Endodermal cell (in vitro differentiated cells): Measurements from ENCODE around the gene FDX2. TPM values are rescaled to one million over a fixed set of nuclear protein-coding genes. Genes with fewer than 3 reads are reported as not detected.
A peak's percentile ranks its signal among the peaks of the same experiment; 100 is the strongest.

Experiments used
- DNase-seq: peaks from one replicate; pipeline ENCODE4 v3.0.0-alpha.2; 2017
- H3K27ac ChIP-seq: 2 replicates; pipeline ENCODE4 v1.5.1; 2013; ENCODE audit warnings: mild to moderate bottlenecking, low read depth, low read length, moderate library complexity
- H3K27me3 ChIP-seq: 2 replicates; pipeline ENCODE4 v1.6.1; 2013; ENCODE audit warnings: mild to moderate bottlenecking, low read length, moderate library complexity; ENCODE audit not compliant: insufficient read depth, control insufficient read depth, poor library complexity, severe bottlenecking
- H3K36me3 ChIP-seq: 2 replicates; pipeline ENCODE4 v1.7.0; 2013; ENCODE audit warnings: mild to moderate bottlenecking, low read length, moderate library complexity; ENCODE audit not compliant: control insufficient read depth, insufficient read depth
- H3K4me1 ChIP-seq: one replicate; pipeline ENCODE4 v1.7.0; 2013; ENCODE audit warnings: low read length; ENCODE audit not compliant: control insufficient read depth, insufficient read depth
- H3K4me3 ChIP-seq: 2 replicates; pipeline ENCODE4 v1.5.1; 2013; ENCODE audit warnings: mild to moderate bottlenecking, low read length, moderate library complexity
- H3K9ac ChIP-seq: 2 replicates; pipeline ENCODE4 v1.6.1; 2013; ENCODE audit warnings: mild to moderate bottlenecking, low read length, moderate library complexity; ENCODE audit not compliant: poor library complexity, severe bottlenecking; ENCODE audit errors: extremely low read depth
- H3K9me3 ChIP-seq: 2 replicates; pipeline ENCODE4 v1.6.1; 2013; ENCODE audit warnings: mild to moderate bottlenecking, low read length, moderate library complexity; ENCODE audit not compliant: control insufficient read depth
- H3K27ac Mint-ChIP-seq: 2 replicates; pipeline ENCODE4 v1.8.0; 2020; ENCODE audit warnings: mixed read lengths
- H3K27me3 Mint-ChIP-seq: 2 replicates; pipeline ENCODE4 v1.8.0; 2021; ENCODE audit warnings: mild to moderate bottlenecking, mixed read lengths; ENCODE audit not compliant: insufficient read depth
- H3K36me3 Mint-ChIP-seq: 2 replicates; pipeline ENCODE4 v1.8.0; 2020; ENCODE audit warnings: low read depth, mixed read lengths
- H3K4me1 Mint-ChIP-seq: 2 replicates; pipeline ENCODE4 v1.8.0; 2020; ENCODE audit warnings: mixed read lengths
- H3K4me3 Mint-ChIP-seq: 2 replicates; pipeline ENCODE4 v1.8.0; 2020; ENCODE audit warnings: mild to moderate bottlenecking, moderate library complexity, mixed read lengths
- H3K9me3 Mint-ChIP-seq: 2 replicates; pipeline ENCODE4 v1.8.0; 2020; ENCODE audit warnings: mild to moderate bottlenecking, mixed read lengths
- WGBS, 2 experiments: methylation state at CpG; one replicate each; pipeline versions ENCODE4 v1.1.5 to v1.1.7; 2013; ENCODE audit warnings: missing lambda C conversion rate in 2 of 2, mixed read lengths in 1 of 2; ENCODE audit not compliant: insufficient coverage in 1 of 2, insufficient read length in 1 of 2; 5-methylcytosine and 5-hydroxymethylcytosine counted together
- total RNA-seq, 2 donors: library from RNA; stranded (reverse); fragmentation: NEBNext Ultra II Directional in 1 of 2; extraction: Animal tissue kit (Norgen Biotek cat#: 25700) in 1 of 2; gene quantifications; 2 replicates in 1 of 2; 3 replicates in 1 of 2; pipeline ENCODE4 v1.2.1, GENCODE V29; 2021
- TF ChIP-seq, protein P1 (sequence below): fragments of 200-600 bp; sonication (generic); conservative IDR thresholded peaks from 2 replicates; pipeline ENCODE4 v1.5.0; 2021; ENCODE audit warnings: antibody characterized with exemption, mild to moderate bottlenecking

The FDX2 gene
- total RNA-seq, 2 donors from 2014 or later, result 23.2 to 25.9 TPM

DNA sequence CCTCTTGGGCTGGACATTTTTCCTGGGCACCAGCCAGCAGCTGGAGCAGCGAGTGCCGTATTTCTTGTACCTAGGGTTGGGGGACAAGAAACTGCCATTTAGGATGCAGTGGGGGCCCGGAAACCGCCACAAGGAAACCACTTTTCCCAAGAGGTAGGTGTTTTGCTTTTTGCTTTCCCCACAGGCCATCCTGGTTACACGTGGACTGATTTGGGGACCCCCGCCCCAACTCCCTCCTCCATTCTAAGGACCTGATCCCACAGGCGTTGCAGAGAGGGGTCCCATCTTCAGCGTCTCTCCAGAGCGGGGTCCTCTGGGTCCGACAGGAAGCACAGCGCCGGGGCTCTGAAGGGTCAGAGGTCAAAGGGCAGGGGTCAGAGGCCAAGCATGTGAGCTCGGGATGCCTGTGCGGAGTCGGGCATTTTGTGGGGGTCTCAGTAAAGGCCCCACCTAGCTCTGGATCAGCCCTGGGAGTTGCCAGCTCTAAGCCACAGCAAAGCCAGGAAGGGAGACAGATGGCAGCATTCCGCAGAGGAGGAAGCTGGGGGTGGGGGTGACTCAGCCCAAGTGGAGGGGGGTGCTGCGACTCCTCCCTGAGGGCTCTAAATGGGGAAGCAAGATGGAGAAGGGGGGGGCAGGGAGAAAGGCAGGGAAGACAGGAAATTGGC lies 10.5 kb downstream of the FDX2 start:
- peaks cover 15% of the 10 kb centered on the region for H3K36me3 Mint-ChIP-seq
- TF ChIP-seq, protein P1, sequence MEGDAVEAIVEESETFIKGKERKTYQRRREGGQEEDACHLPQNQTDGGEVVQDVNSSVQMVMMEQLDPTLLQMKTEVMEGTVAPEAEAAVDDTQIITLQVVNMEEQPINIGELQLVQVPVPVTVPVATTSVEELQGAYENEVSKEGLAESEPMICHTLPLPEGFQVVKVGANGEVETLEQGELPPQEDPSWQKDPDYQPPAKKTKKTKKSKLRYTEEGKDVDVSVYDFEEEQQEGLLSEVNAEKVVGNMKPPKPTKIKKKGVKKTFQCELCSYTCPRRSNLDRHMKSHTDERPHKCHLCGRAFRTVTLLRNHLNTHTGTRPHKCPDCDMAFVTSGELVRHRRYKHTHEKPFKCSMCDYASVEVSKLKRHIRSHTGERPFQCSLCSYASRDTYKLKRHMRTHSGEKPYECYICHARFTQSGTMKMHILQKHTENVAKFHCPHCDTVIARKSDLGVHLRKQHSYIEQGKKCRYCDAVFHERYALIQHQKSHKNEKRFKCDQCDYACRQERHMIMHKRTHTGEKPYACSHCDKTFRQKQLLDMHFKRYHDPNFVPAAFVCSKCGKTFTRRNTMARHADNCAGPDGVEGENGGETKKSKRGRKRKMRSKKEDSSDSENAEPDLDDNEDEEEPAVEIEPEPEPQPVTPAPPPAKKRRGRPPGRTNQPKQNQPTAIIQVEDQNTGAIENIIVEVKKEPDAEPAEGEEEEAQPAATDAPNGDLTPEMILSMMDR, result no peak
- H3K4me1 ChIP-seq, result no peaks in the 10 kb centered on the region
- WGBS, 2 experiments, result 94 to 100% methylated on average over 9 to 17 of the region's 17 CpGs
- H3K27ac ChIP-seq, result no peak overlapping the region
- H3K9me3 ChIP-seq, result no peaks in the 10 kb centered on the region
- DNase-seq, result no peak
- H3K4me1 Mint-ChIP-seq, result no peaks in the 10 kb centered on the region
- peaks cover 13% of the 10 kb centered on the region for H3K27me3 Mint-ChIP-seq
- H3K27me3 ChIP-seq, result no peaks in the 10 kb centered on the region
- no peak overlapping the region for H3K4me3 Mint-ChIP-seq
- no peaks in the 10 kb centered on the region for H3K9me3 Mint-ChIP-seq
- no peaks in the 10 kb centered on the region for H3K36me3 ChIP-seq
- no peak overlapping the region for H3K9ac ChIP-seq
- H3K27ac Mint-ChIP-seq, result no peak overlapping the region
- H3K4me3 ChIP-seq, result no peak overlapping the region

DNA sequence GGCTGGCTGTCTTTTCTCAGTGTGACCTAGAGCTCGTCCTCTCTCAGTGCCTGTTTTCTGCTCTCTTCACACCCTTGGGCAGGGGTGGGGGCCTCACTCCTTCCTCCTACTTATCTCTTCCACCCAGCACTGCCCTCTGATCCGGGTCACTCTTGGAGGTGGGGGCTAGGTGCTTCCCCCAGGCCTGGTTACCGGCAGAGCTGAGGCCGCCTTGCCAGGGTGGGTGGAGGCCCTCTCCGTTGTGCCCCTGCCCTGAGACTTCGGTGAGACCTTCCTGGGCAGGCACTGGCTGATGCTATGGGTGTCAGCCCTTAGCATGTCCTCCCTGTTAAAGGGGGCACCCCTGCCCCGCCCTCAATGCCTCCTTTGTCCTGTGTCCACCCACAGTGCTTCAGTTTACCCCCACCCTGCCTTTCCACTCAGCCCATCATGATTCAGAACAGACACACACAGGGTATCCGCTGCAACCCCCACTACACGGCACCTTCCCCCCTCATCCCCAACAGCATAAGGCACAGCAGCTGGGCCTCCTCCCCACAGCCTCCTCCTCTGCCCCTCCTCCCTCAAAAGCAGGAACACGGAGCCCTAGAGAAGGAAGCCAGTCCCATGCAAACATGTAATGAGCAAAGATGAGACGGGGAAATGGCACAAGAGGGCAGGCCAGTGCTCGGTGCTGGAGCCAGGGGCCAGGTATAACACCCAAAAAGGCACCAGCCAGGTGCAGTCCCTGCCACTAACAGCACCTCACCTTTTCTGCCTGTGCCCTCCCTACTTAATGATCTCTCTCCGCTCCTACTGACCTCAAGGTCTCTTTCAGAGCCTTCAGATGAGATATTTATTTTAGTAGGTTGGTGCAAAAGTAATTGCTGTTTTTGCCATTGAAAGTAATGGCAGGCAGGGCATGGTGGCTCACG lies 16.0 kb downstream of the FDX2 start:
- TF ChIP-seq, protein P1, result no peak
- no peak overlapping the region for H3K27ac ChIP-seq
- WGBS, 2 experiments, result 64 to 79% methylated on average over 5 to 14 of the region's 14 CpGs
- peaks cover 42% of the 10 kb centered on the region for H3K27me3 ChIP-seq
- Mint-ChIP-seq H3K36me3 (peaks cover 6% of the 10 kb centered on the region), H3K4me3 (no peak overlapping the region), H3K4me1 (peaks cover 4% of the 10 kb centered on the region), H3K27ac (no peak overlapping the region), H3K27me3 (peaks cover 62% of the 10 kb centered on the region), H3K9me3 (peaks cover 7% of the 10 kb centered on the region)
- no peak for DNase-seq
- no peaks in the 10 kb centered on the region for H3K36me3 ChIP-seq
- no peaks in the 10 kb centered on the region for H3K4me1 ChIP-seq
- no peaks in the 10 kb centered on the region for H3K9me3 ChIP-seq
- no peak overlapping the region for H3K9ac ChIP-seq
- H3K4me3 ChIP-seq, result no peak overlapping the region

DNA sequence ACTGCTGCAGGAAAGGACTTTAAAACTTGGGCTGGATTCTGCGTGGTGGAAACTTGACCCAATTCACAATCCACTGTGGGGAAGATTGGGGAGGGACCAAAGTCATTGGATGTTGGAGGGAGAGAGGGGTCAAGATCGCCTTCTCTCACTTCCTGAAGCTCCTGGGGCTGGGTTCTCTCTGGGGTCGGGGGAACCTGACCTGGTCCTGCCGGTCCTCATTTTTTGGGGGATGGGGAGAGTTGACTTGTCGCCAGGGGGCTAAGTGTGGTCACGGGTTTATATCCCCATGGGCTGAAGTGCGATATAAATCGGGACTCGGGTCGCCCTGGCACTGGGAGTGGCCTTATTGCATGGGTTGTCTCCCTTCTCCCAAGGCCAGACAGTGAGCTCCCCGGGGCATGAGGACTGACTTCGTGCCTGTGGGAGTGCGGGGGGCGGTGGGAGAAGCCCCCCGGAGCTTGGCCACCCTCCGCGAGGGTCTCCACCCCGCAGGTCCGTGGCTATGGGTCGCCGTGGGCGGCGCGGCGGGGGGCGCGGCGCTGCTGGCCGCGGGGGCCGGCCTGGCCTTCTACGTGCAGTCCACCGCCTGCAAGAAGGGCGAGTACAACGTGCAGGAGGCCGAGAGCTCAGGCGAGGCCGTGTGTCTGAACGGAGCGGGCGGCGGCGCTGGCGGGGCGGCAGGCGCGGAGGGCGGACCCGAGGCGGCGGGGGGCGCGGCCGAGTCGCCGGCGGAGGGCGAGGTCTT lies 19.8 kb downstream of the FDX2 start:
- peaks cover 80% of the 10 kb centered on the region for H3K27me3 ChIP-seq
- peaks cover 3% of the 10 kb centered on the region for H3K4me1 ChIP-seq
- TF ChIP-seq, protein P1, result no peak
- peak; percentile 80 for DNase-seq
- no peaks in the 10 kb centered on the region for H3K36me3 ChIP-seq
- WGBS, 2 experiments, result 0 to 2% methylated on average over 5 to 58 of the region's 58 CpGs
- no peak overlapping the region for H3K27ac ChIP-seq
- peaks cover 9% of the 10 kb centered on the region for H3K9me3 Mint-ChIP-seq
- H3K36me3 Mint-ChIP-seq, result no peaks in the 10 kb centered on the region
- H3K27me3 Mint-ChIP-seq, result peaks cover 87% of the 10 kb centered on the region
- H3K4me3 Mint-ChIP-seq, result peak overlapping the region; percentile 37
- H3K9ac ChIP-seq, result no peak overlapping the region
- H3K9me3 ChIP-seq, result no peaks in the 10 kb centered on the region
- peak overlapping the region; percentile 65 for H3K4me3 ChIP-seq
- H3K27ac Mint-ChIP-seq, result no peak overlapping the region
- peaks cover 8% of the 10 kb centered on the region for H3K4me1 Mint-ChIP-seq
